ENCODE data around the gene PLB1. TPM values are rescaled to one million over a fixed set of nuclear protein-coding genes. Genes with fewer than 3 reads are reported as not detected.

PLB1 gene
- polyA plus RNA-seq, 1 donor from 2014 or later: 2.8 TPM

DNA sequence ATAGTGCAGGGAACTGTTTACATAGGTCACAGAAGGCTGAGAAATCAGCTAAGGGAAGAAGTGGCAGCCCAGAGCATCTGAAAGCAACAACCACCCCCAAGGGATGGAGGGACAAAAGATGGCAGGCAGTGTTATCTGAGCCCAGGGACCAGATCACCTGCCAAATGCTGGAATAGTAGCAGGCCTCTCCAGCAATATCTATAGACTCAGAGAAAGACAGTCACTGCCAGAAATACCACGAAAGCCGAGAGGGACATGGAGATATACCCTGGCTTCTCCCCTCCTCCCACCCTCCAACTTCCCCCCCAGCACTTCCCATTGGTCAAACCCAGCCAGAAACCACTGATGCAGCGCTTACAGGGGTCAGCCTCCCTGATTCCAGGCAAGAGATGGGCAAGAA lies 197.4 kb downstream of the PLB1 start:
- Histone ChIP-seq H3K4me3 (ENCODE audit: low read length) (no peak overlapping the region), H3K79me2 (replicated peaks; ENCODE audit: insufficient read depth, low read length) (no peaks in the 10 kb centered on the region), H3K36me3 (ENCODE audit: insufficient read depth, low read length) (no peaks in the 10 kb centered on the region), H3F3A (ENCODE audit: insufficient read depth, low read length, poor library complexity, severe bottlenecking) (no peaks in the 10 kb centered on the region), H2AFZ (ENCODE audit: low read depth, low read length) (no peak overlapping the region), H4K20me1 (ENCODE audit: insufficient read depth) (no peaks in the 10 kb centered on the region), H3K9ac (ENCODE audit: low read length) (no peak overlapping the region), H3K4me2 (ENCODE audit: low read length) (no peak overlapping the region), H3K9me2 (ENCODE audit: insufficient read depth, low read length) (no peaks in the 10 kb centered on the region), H3K27me3 (ENCODE audit: insufficient read depth, low read depth, low read length) (no peaks in the 10 kb centered on the region), H3K27ac (ENCODE audit: low read length) (no peak overlapping the region), H3K9me3 (ENCODE audit: low read length) (no peaks in the 10 kb centered on the region)
- no peak for TF ChIP-seq MXI1 (conservative IDR thresholded peaks at IDR 0.05; ENCODE audit: poor library complexity, severe bottlenecking)
- TF ChIP-seq, protein P1, sequence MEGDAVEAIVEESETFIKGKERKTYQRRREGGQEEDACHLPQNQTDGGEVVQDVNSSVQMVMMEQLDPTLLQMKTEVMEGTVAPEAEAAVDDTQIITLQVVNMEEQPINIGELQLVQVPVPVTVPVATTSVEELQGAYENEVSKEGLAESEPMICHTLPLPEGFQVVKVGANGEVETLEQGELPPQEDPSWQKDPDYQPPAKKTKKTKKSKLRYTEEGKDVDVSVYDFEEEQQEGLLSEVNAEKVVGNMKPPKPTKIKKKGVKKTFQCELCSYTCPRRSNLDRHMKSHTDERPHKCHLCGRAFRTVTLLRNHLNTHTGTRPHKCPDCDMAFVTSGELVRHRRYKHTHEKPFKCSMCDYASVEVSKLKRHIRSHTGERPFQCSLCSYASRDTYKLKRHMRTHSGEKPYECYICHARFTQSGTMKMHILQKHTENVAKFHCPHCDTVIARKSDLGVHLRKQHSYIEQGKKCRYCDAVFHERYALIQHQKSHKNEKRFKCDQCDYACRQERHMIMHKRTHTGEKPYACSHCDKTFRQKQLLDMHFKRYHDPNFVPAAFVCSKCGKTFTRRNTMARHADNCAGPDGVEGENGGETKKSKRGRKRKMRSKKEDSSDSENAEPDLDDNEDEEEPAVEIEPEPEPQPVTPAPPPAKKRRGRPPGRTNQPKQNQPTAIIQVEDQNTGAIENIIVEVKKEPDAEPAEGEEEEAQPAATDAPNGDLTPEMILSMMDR (IDR thresholded peaks at IDR 0.05; ENCODE audit: poor library complexity, severe bottlenecking): no peak

Small RNA genes lying within 50 kb of the gene (small RNA-seq; reads per million reads assigned to genes)
- 0 reads per million in 3 experiments for gene RNA5SP89
- gene SNRPGP7: 0 reads per million in 3 experiments

Other genes starting within 250 kb of the PLB1 start
- 2.0 and 2.8 TPM in 2 replicates for gene FOSL2, start 103.2 kb upstream of the PLB1 start, polyA plus RNA-seq

All from neural cell (in vitro differentiated cells).